HG02588 (cell line): ENCODE results near the gene SDCCAG8.

Experiments
- ATAC-seq: cut with Tn5 transposase; IDR thresholded peaks from one replicate; pipeline ENCODE4 v1.9.1; 2021; ENCODE audit warnings: mild to moderate bottlenecking, moderate library complexity; ENCODE audit not compliant: unreplicated experiment

The SDCCAG8 gene

GRCh38 chr1:243449373-243449772 is 193.5 kb downstream of the SDCCAG8 start:
- ATAC-seq, result no peak

- no peak for ATAC-seq
These were observed 196.3 kb downstream of the SDCCAG8 start for GRCh38 chr1:243452092-243452491.

DNA sequence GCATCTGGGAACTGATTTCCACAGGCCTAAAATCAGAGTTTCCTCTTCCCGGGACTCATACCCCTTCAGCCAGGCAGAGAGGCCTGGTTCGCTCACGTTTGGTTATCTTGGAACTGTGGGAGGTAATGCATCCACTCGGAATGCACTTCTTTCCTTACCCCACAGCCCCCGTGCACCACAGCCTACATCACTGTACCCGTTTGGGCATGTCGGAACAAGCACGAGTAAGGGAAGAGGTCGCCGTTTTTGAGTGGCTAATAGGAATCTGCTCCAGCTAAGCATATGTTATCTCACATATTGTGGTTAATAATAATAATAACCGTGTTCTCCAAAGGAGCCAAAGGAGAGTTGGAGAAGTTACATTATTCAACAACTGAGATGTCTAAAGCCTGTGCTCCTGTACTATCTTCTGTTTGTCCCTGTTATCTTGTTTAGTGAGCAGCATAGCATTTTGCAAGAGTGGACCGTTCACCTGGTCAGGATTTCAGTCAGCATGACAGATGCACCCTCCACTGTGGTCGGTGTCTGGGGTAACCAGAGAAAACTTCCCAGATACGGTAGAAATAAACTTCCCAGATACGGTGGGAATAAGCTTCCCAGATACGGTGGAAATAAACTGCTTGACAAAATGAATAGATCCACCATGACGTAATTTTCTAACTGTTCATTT is 198.6 kb downstream of the SDCCAG8 start:
- ATAC-seq, result no peak

DNA sequence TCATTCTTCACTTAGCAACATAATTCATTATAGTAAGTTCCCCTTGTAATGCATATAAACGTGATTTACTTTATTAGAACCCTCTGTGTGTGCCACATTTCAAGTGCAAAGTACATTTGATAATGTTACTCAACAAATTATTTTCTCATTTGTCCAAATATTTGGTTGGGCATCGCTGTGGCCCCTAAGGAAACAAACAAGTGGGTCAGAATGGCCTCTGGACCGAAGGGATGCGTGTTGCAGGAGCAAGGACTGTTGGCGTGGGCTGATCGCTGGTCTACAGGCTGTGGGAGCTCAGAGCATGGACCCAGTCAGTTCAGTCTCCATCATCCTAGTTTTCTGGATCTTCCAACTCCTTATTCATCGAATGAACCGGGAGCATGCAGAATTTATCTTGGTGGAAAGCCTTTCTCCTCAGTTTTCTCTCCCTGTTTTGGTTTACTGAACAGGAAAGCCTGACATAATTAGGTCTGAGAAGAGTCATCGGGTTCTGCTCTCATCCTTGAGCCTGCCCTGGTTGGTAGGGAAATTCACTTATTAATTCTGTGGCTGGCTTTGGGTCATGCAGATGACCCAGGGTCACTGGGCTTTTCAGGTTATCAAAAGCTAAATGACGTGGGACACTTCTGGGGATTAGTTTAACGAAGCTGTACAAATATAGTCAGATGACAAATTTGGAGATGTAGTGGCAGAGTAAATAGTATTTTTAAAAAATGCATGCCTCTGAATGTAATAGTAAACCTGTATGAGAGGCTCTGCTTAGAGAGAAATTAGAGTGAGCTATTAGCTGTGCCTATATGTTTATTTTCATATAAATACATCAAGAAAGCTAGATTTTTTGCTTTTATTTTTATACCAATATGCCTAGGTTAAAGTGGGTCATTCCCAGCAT is 200.2 kb downstream of the SDCCAG8 start:
- ATAC-seq, result no peak

DNA sequence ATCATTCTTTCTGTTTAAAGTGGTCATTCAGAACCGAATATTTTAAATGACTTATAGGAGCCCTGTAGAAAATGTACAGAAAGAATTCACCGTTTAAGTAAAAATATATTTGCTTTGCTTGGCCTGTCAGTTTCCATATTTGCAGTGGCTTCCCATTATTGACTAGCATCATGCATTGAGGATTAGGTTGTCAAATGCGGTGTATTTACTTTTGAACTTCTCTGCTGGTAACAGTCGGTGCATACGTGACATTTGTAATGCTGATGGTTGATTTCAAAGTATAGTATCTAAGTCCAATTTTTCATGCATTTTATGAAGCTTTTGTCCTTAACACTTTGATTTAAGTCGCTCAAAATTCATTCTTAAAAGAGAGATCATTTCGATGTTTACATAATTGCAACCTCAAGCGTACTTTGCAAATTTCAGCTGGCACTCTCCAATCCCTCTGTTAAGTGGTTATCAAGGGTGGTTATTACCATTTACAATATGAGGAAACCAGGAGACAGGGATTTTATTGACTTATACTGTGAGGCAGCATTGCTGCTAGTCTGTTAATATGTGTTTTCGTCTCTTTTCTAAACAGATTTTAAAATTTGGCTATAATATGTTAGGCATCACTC is 201.6 kb downstream of the SDCCAG8 start:
- no peak for ATAC-seq

DNA sequence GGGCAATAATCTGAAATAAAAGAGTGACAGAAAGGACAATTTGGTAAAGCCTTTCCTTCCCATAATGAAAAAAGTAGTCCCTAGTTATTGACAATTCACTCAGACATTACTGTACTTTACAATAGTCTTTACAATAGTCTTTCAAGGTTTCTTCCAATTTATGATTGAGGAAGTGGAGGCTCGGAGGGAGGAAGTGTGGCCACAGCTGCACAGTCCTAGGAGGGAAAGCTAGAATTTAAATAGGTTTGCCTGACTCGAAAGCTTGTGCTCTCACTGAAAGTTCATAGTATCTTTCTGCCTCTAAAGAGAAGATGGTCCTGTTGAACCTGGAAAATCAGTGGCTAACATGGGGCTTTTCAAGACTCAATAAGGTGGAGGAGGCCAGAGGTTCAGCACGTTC is 203.2 kb downstream of the SDCCAG8 start:
- no peak for ATAC-seq

- ATAC-seq, result no peak
These were observed 205.9 kb downstream of the SDCCAG8 start for GRCh38 chr1:243461700-243462099.

GRCh38 chr1:243462929-243463697 is 207.3 kb downstream of the SDCCAG8 start:
- ATAC-seq, result no peak

DNA sequence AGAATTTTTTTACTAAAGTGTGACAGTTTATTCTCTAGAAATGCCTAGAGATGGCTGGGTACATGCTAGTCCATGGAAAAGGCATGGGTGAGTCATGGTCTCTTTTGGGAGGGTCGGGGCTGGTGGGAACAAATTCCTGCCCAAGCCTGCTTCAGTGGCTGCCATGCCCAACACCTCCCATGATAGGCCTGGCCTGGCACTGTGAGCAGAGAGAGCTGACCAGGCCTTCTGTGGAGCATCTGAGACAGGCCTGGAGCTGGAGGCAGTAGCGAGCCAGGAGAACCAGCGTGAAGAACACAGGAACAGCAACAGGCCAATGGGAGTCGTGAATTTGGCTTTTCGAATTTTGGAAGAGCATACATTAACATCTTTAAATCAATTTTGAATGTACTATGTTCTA is 209.2 kb downstream of the SDCCAG8 start:
- no peak for ATAC-seq

- ATAC-seq, result no peak
These were observed 209.9 kb downstream of the SDCCAG8 start for GRCh38 chr1:243465738-243466137.

- ATAC-seq, result no peak
These were observed 213.7 kb downstream of the SDCCAG8 start for GRCh38 chr1:243469497-243469896.

DNA sequence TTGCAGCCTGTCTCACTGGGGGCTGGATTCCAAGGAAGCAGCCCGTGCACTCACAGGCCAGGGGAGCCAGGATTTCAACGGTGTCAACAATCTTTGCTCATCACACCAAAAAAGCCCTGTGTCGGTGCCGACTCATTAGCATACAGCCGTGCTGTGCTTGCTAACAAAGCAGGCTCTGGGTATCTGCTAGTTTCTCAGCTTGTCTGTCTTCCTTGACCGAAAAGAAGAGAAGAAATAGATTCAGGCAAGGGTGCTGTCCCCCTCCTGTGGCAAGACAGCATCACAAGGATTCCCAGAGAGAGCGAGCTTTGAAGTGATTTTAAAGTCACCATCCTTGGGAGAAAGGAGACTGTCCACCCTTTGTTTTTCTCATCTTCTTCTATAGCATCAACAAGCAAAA is 214.7 kb downstream of the SDCCAG8 start:
- ATAC-seq, result no peak

DNA sequence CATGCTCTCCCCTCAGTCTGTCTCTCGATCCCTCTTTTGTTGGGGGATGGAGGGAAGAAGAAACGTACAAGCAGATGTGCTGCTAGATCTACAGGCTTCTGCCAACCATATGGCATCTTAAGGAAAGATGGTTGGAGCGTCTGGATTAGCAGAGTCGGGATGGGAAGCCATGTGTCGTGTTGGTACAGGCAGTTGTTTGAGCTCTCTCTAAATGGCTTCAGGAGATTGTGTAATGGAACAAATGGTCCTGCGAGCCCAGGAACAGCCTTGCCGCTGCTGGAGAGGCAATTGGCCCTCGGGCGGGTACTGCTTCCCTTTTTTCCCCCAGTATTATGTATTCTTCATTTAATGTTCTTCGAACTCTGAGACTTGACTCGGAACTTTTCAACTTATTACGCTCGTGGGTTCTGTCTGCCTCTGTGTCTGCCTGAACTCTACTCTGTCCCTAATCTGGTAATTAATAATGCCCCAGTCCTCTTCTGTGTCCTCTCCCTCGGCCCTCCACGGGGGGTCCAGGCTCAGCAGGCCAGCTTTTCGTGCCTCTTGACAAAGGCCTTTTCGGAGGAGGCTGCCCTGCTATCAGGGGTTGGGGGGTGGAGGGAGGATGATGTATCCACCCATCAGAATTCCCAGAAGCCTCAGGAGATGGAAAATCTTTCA is 215.3 kb downstream of the SDCCAG8 start:
- no peak for ATAC-seq

DNA sequence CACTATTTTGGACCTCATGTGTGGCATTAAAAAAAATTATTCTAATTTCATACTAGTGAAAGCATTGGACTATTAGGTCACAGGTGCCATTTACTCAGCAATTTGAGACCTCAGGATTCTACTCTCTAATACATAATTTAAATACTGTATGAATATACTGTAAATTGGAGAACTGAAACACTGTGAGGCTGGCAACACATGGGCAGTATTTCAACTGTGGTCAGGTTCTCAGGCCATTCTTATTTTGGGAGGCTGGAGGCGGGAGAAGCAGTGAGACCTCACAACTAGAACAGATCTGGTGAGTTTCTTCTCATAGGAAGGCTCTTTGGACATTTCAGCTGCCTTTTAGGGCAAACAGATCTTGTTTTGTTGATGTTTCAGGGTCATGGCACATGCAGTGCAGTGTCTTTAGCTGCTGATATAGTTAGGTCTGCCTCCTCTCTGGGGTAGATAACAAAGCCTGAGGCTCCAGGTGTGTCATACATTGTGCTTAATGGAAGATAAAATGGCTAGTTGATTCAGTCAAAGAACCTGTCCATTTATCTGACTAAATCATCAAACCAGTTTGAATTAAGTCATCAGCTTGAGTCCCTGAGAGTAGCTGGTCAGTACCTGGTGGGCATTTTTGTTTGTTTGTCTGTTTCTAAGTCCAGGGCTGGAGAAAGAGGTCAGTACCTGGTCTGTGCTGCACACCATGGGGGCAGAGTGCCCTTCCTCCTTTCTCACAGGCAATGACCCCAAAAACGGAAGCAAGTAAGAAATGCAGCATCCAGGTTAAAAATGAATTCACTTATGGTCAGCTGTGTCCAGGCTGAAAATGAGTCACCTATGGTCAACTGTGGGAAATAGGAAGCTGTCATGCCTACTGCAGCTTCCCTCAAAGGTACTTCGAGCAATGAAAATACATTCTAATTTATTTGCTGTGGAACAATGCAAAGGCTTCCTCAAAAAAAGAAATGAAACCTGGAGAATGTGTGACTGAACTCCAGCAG is 216.2 kb downstream of the SDCCAG8 start:
- ATAC-seq, result peak; percentile 80

DNA sequence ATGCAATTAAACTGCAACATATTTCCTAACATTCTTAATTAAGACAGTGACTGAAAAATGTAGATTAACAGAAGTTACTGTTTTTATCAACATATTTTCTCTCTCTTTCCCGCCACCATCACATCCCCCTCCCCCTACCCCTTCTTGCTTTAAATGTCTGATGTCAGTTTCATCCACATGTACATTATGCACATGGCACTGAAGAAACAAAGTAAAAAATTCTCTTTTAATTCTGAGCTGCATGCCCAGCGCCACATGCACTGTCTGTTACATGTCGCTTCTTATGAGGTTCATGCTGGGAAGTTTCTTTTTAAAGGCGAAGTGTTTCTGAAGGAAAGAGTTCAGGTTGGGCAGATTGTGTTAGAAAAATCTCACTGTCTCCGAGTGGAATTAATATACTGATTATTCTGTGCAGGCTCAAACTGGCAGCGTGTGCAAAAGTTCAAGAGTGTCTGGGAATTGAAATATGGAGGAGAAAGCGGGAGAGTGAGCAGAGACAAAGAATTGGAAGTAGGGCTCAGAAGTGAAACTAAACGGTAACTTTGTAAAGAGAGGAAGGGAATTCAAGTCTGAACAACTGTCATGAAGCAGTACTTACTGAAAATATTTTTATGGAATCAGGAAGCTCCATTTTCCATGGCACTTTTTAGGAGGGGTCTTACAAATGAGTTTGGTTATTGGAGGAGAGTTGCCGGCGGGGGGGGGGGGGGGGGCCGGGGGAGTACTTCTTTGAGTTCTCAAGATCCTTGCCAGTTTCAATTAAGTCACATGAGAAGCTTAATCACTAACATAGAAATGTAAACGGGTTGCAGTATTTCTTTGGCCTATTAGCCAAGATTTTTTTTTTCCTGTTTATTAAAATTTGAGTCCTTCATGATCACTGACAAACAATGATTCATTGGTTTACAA is 217.6 kb downstream of the SDCCAG8 start:
- ATAC-seq, result no peak

DNA sequence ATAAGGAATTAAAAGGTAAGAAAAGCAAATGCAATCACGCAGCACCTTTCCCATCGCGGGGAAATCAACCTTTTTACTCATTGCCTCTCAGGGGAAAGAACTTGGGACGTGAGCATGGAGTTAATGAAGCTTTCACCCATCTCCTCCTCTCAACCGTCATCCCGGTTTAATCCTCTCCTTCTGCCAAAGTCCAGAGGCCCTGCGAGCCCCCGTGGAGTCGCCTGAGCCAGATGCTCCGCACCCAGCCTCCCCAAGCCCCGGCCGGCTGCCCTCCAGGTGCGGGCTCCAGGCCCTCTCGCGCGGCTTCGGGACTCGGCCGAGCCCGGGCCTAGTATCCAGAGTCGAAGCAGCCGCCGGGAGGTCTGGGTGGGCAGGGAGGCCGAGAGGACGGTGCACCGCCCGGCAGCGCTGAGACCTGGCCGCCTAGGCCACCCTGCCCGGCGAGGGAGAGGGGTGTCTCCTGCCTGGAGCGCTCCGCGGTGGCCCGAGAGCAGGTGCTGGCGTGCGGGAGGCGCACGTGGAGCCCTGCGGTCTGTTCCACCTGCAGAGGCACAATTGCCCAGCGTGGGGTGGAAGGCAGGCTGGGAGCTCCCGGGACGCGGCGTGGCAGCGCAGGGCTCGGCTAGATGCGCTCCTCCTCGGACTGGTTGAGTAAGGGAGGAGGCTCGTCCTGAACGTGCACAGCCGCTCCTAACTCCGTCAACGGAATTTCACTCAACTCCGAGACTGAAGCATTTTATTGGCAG is 218.5 kb downstream of the SDCCAG8 start:
- ATAC-seq, result no peak

GRCh38 chr1:243474906-243475305 is 219.1 kb downstream of the SDCCAG8 start:
- no peak for ATAC-seq

DNA sequence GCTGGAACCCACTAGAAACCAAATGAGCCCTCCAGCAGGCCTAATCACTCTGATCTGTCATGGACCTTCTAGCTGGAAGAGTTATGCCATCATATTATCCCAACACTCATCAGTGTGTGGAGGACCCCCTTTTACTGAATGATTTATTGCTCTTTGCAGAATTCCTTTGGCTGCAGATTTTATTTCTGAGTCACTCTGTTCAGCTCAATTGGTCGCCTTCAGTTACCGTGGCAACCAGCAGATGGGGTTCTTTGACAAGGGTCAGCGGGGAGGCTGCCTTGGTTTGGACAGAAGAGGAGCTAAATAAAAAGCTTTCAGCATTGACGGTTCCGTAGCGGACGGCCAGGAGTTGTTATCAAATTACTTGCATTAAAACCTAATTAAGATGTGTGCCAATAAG is 220.1 kb downstream of the SDCCAG8 start:
- ATAC-seq, result no peak
